ENCODE measurements around the gene RFT1. TPM values are rescaled to one million over a fixed set of nuclear protein-coding genes. Genes with fewer than 3 reads are reported as not detected.

The RFT1 gene
- total and polyA plus RNA-seq, 2 donors (not counting 3 experiments of a cell fraction or from before 2014, with no cell fraction given), result 29.8 to 39.9 TPM

DNA sequence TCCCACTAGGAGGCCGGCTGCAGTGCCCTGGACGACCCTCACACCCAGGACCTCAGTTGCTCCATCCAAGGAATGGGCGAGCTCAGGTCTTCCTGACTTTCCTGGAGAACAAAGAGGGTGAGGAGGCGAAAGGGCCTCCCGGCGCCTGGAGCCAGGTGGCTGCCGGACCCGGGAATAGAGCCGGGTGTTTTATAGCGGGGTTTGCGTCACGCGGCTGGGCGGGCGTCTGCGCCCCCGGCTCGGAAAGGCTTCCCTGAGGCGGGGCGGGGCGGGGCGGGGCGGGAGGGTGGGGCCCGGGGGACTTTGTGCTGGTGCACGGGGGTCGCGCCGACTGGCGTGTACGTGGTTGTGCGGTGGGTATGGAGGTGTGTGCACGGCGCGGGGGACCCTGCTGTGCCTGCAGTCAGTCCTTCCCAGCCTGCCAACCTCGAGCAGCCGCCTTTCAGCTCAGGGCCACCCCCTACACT, 26.2 kb upstream of the RFT1 start:
- Histone ChIP-seq H3K4me3 (replicated peaks in 1 of 3; ENCODE audit: insufficient read depth in 1 of 3, low read depth in 1 of 3, low read length in 3 of 3) (no peak overlapping the region), H3K79me2 (ENCODE audit: control insufficient read depth, insufficient read depth, low read length) (no peaks in the 10 kb centered on the region), H2AFZ (ENCODE audit: low read depth, low read length) (no peak overlapping the region), H3K9me3 (replicated peaks; ENCODE audit: control insufficient read depth, insufficient read depth, low read length) (no peaks in the 10 kb centered on the region), H3K4me1 (ENCODE audit: control insufficient read depth, extremely low read depth, insufficient read depth, low read length) (peaks cover 17% of the 10 kb centered on the region), H3K27ac (ENCODE audit: insufficient read depth, low read depth, low read length) (no peak overlapping the region), H3K36me3 (ENCODE audit: control insufficient read depth in 2 of 2, extremely low read depth in 1 of 2, insufficient read depth in 2 of 2, low read length in 2 of 2) (no peaks in the 10 kb centered on the region), H3K4me2 (ENCODE audit: insufficient read depth, low read length) (no peak overlapping the region), H3K9ac (replicated peaks; ENCODE audit: extremely low read depth, insufficient read depth, low read length) (no peak overlapping the region), H4K20me1 (replicated peaks; ENCODE audit: control insufficient read depth, extremely low read depth, insufficient read depth, low read length) (no peaks in the 10 kb centered on the region), H3K9me1 (replicated peaks; ENCODE audit: control insufficient read depth, extremely low read depth, insufficient read depth, low read length) (no peaks in the 10 kb centered on the region), H3K27me3 (ENCODE audit: control insufficient read depth in 2 of 2, insufficient read depth in 2 of 2, low read length in 2 of 2) (peaks cover 0 to 2% of the 10 kb centered on the region in 2 experiments)
- intact Hi-C loops (cut with micrococcal nuclease) (no loop called here), dilution Hi-C loops (cut with MboI; ENCODE audit: extremely low pct_ligation_motif_present, low sequenced_read_pairs) (no loop called here)
- ChIA-PET POLR2A (no interaction called here), CTCF (interaction anchor here (4.2 kb wide), 1 partner anchor 22 kb away, joined by 14 read pairs; no protein-coding TSS in a partner anchor)
- DNase-seq (ENCODE audit: low read depth, low spot score) (no peak), FAIRE-seq (no peak)
- TF ChIP-seq GATA2 (IDR thresholded peaks at IDR 0.05; ENCODE audit: insufficient read depth, insufficient read length, low read depth, low read length) (no peak), EZH2 (IDR thresholded peaks at IDR 0.05; ENCODE audit: borderline replicate concordance, low read depth, low read length, severe bottlenecking) (no peak), POLR2AphosphoS5 (IDR thresholded peaks at IDR 0.05; ENCODE audit: insufficient read depth, low read depth, low read length) (no peak), JUN (IDR thresholded peaks at IDR 0.05; ENCODE audit: borderline replicate concordance, insufficient read depth, insufficient read length, low read depth) (no peak), FOS (IDR thresholded peaks at IDR 0.05; ENCODE audit: borderline replicate concordance, insufficient read depth, low read length) (no peak), MYC (IDR thresholded peaks at IDR 0.05; ENCODE audit: low read depth, low read length) (no peak), POLR2A (IDR thresholded peaks at IDR 0.05; ENCODE audit: low read depth, low read length) (no peak)
- TF ChIP-seq, protein P1, sequence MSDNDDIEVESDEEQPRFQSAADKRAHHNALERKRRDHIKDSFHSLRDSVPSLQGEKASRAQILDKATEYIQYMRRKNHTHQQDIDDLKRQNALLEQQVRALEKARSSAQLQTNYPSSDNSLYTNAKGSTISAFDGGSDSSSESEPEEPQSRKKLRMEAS (IDR thresholded peaks at IDR 0.05; ENCODE audit: insufficient read depth, insufficient read length), result no peak
- TF ChIP-seq, protein P2, sequence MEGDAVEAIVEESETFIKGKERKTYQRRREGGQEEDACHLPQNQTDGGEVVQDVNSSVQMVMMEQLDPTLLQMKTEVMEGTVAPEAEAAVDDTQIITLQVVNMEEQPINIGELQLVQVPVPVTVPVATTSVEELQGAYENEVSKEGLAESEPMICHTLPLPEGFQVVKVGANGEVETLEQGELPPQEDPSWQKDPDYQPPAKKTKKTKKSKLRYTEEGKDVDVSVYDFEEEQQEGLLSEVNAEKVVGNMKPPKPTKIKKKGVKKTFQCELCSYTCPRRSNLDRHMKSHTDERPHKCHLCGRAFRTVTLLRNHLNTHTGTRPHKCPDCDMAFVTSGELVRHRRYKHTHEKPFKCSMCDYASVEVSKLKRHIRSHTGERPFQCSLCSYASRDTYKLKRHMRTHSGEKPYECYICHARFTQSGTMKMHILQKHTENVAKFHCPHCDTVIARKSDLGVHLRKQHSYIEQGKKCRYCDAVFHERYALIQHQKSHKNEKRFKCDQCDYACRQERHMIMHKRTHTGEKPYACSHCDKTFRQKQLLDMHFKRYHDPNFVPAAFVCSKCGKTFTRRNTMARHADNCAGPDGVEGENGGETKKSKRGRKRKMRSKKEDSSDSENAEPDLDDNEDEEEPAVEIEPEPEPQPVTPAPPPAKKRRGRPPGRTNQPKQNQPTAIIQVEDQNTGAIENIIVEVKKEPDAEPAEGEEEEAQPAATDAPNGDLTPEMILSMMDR (IDR thresholded peaks at IDR 0.05; ENCODE audit: extremely low read depth in 1 of 2, insufficient read depth in 1 of 2, low read depth in 1 of 2, low read length in 2 of 2), result no peak
- no TSS peak for BruUV-seq (replicated peaks)
